AG10803 (cell line): Measurements from ENCODE around the gene SHH.
"Not testable (repeated sequence)": the region's sequence is repeated elsewhere in the genome, so short reads cannot be mapped to it uniquely, and the experiment has no call there.

Experiments used
- DNase-seq: peaks from one replicate; pipeline ENCODE4 v3.0.0; 2010; ENCODE audit warnings: low read depth
- H3K4me3 ChIP-seq: 2 replicates; pipeline ENCODE4 v1.5.1; 2011; ENCODE audit warnings: mild to moderate bottlenecking, low read length, control low read depth
- CTCF ChIP-seq: conservative IDR thresholded peaks from 2 replicates; pipeline ENCODE4 v1.5.1; 2011; ENCODE audit warnings: mild to moderate bottlenecking, low read length, control low read depth, inconsistent platforms

The SHH gene

GRCh38 chr7:155818820-155819168 is 6.5 kb upstream of the SHH start:
- DNase-seq, result no peak
- H3K4me3 ChIP-seq, result no peak overlapping the region
- no peak for TF ChIP-seq CTCF

- no peak for DNase-seq
- no peak for TF ChIP-seq CTCF
- no peak overlapping the region for H3K4me3 ChIP-seq
Measured at GRCh38 chr7:155818154-155818819, 6.0 kb upstream of the SHH start.

- not testable (repeated sequence) for H3K4me3 ChIP-seq, DNase-seq
Measured at GRCh38 chr7:155817515-155817914, 5.3 kb upstream of the SHH start.

- no peak for TF ChIP-seq CTCF
- no peak for DNase-seq
- H3K4me3 ChIP-seq, result no peak overlapping the region
Measured at GRCh38 chr7:155816996-155817395, 4.7 kb upstream of the SHH start.

GRCh38 chr7:155816192-155816508 is 3.9 kb upstream of the SHH start:
- DNase-seq, result no peak
- H3K4me3 ChIP-seq, result no peak overlapping the region
- TF ChIP-seq CTCF, result no peak

- TF ChIP-seq CTCF, result peak; percentile 47
- H3K4me3 ChIP-seq, result no peak overlapping the region
- peak; percentile 18 for DNase-seq
Measured at GRCh38 chr7:155815332-155816191, 3.3 kb upstream of the SHH start.

- no peak for TF ChIP-seq CTCF
- no peak overlapping the region for H3K4me3 ChIP-seq
- no peak for DNase-seq
Measured at GRCh38 chr7:155814316-155815276, 2.3 kb upstream of the SHH start.
